ENCODE results near the gene MFNG.
A peak's percentile ranks its signal among the peaks of the same experiment; 100 is the strongest.

The MFNG gene

GRCh38 chr22:37493979-37494378 lies 7.8 kb upstream of the MFNG start:
- DNase-seq (ENCODE audit: low read depth in 2 of 2): no peak

DNA sequence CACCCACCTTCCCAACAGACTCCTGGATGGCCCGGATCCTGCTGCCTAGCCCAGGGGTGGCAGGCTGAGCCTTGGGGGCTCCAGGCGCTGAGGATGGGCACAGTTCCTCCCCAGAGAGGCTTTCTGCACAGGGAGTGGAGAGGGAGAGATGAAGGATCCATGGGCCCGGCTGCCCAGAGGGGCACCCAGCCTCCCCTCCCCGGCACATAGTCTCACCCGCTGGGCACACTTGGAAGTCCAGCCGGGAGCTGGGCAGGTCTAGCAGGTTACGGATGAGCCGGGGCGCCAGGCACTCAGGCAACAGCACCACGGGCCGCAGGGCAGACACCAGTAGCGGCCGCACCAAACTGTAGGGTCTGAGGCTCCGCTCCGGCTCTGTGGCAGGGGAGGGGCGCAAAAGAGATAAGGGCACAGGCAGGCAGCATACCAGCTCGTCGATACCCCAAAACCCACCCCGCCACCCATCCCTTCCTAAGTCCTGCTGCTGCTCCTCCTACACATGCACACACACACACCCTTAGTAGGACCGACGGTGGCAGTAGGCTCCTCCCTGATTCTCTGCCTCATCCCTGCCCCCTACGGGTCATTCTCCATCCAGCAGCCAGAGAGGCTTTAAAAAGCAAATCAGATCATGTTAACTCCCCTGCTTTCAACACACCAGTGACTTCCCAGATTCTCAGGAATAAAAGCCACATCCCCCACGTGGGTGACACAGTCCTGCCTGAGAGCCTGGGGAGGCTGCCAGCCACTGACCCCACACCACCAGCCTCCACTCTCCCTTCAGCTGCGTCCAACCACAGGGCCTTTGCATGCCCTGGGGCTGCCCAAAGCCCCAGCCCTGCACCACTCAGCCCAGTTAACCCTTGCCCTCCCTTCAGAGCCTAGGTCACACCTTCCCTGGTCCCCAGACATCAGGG lies 6.5 kb upstream of the MFNG start:
- DNase-seq (ENCODE audit: low read depth in 2 of 2): peak; percentile 30 to 38

- no peak for DNase-seq (ENCODE audit: low read depth in 2 of 2)
Measured at GRCh38 chr22:37491559-37492427, 5.6 kb upstream of the MFNG start.

DNA sequence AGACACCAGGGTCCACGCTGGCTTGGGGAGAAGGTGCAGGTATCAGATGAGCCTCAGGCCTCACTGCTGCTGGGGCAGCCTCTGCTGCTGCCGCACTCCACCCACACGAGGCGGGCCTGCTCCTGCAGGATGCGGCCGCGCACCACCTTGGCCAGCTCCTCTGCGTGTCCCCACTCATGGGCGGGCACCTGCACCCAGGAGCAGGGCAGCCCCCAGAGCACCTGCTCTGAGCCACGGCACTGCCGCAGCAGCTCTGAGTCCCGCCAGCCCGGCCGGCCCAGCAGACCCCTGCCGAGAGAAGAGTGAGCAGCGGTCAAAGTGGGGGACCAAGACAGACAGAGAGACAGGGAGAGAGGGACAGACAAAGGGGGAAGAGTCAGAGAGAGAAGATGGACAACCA lies 4.9 kb upstream of the MFNG start:
- DNase-seq (ENCODE audit: low read depth in 2 of 2): no peak

DNA sequence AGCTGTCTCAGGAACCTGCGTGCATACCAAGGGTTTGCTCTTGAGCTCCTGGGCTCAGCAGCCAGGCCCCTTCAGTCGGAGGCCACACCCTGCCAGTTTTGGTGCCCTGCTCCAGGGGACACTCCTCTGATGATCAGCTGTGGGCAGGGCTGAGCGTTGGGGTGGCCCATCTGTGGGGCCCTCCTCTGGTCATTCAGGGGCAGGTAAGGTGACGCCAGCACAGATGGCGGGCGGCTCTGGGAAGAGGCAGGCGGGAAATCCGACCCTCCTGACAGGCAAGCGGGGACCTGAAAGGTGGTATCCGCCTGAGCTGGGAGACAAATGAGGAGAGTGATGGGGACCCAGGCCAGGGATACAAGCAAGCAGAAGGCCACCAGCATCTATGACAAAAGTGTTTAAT lies 3.8 kb upstream of the MFNG start:
- no peak for DNase-seq (ENCODE audit: low read depth in 2 of 2)

GRCh38 chr22:37488337-37489135 lies 2.4 kb upstream of the MFNG start:
- DNase-seq (ENCODE audit: low read depth in 2 of 2): no peak

- DNase-seq (ENCODE audit: low read depth in 2 of 2): no peak
Measured at GRCh38 chr22:37487571-37487970, 1.4 kb upstream of the MFNG start.

DNA sequence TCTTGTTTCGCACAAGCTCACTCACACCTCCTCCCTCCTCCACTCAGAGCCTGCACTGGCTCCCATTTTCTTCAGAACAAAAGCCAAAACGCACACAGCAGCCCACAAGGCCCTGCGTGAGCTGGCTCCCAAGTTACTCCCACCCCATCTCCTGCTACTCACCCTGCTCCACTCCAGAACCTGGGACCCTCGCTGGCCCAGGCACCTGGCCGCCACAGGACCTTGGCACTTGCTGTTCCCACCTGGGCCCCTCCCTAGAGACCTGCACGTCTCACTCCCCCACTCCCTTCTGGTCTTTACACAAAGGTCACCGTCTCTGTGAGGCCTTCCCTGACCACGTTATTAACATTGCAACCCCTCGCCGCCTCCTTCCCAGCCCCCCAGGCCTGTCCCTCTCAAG lies 945 bp upstream of the MFNG start:
- no peak for DNase-seq (ENCODE audit: low read depth in 2 of 2)

- peak in 1 of 2 donors; percentile 9 for DNase-seq (ENCODE audit: low read depth in 2 of 2)
Measured at GRCh38 chr22:37485395-37486223, 575 bp downstream of the MFNG start.

GRCh38 chr22:37484480-37485394 lies 1.4 kb downstream of the MFNG start:
- peak; percentile 70 to 74 for DNase-seq (ENCODE audit: low read depth in 2 of 2)

- DNase-seq (ENCODE audit: low read depth in 2 of 2): no peak
Measured at GRCh38 chr22:37483050-37483449, 3.1 kb downstream of the MFNG start.

DNA sequence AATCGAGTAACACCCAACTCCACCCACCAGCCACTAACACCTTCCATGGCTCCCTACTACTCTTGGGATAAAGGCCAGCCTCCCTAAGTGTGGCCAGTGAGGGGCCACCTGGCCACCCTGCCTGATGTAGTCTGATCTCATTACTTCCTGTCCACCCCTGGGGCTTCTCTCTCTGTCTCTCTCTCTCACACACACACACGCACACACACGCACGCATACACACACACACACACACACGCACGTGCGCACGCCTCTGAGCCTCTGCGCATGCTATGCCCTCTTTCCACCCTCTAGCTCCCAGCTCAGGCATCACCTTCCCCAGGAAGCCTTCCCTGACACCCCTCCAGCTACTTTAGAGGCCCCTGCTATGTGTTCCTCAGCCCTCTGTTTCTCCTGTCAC lies 3.9 kb downstream of the MFNG start:
- no peak for DNase-seq (ENCODE audit: low read depth in 2 of 2)

DNA sequence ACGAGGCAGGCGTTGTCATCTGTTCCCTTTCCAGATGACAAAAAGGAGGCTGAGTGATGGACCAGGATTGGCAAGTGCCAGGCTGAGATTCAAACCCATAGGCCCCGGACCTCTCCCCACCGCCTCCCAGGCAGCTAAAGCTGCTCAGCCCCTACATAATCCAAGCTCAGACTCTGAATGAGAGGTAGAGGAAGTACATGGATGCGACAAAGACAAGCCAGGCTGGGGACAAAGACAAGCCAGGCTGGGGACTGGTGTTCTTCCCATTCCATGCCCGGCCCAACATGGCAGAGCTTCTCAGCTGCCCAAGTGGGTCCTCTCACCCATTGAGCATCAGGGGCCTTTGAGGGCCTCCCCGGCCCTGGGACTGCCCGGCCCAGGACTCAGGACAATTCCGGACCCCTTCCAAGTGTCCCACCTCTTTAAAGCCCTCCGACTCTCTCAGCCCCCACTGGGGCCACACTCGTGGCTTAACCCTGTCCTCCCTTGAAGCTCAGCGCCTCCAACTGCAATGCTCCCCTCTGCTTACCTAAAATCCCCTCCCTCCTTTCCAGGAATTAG lies 4.8 kb downstream of the MFNG start:
- DNase-seq (ENCODE audit: low read depth in 2 of 2): no peak

- no peak for DNase-seq (ENCODE audit: low read depth in 2 of 2)
Measured at GRCh38 chr22:37480387-37481346, 5.5 kb downstream of the MFNG start.

DNA sequence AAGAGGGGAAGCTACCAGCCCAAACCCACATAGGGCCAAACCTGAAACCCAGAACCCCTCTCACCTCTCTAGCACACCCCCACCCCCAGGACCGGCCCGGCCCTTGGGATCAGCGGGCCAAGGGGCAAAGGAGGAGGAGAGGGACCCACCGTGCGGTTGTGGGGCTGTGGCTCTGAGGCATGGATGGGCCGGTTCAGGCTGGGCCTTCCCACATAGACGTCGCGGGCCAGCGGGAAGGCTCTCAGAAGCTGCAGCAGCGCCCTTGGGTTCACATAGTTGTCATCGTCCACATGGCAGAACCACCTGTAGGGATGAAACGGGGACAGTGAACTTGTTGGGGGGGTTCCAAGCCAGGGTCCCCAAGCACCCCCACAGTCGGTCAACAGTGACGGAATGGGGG lies 7.0 kb downstream of the MFNG start:
- DNase-seq (ENCODE audit: low read depth in 2 of 2): no peak

GRCh38 chr22:37476389-37477329 lies 9.5 kb downstream of the MFNG start:
- DNase-seq (ENCODE audit: low read depth in 2 of 2): no peak

- DNase-seq (ENCODE audit: low read depth in 2 of 2): no peak
Measured at GRCh38 chr22:37474447-37475090, 11.6 kb downstream of the MFNG start.

Measured in activated CD4-positive, alpha-beta T cell treated with anti-CD3 and anti-CD28 coated beads for 24 hours (primary cell).